Nephron progenitor cell (in vitro differentiated cells): ENCODE measurements around the gene CD72.

Experiments
- DNase-seq: peaks from one replicate; pipeline ENCODE4 v3.0.0; 2021
- H3K27ac Mint-ChIP-seq: 2 replicates; pipeline ENCODE4 v1.8.0; 2021; ENCODE audit warnings: mild to moderate bottlenecking, moderate library complexity, mixed read lengths
- H3K27me3 Mint-ChIP-seq: 2 replicates; pipeline ENCODE4 v1.8.0; 2021; ENCODE audit warnings: mild to moderate bottlenecking, low read depth, mixed read lengths; ENCODE audit not compliant: poor library complexity
- H3K36me3 Mint-ChIP-seq: 2 replicates; pipeline ENCODE4 v1.8.0; 2021; ENCODE audit warnings: low read depth, mixed read lengths
- H3K4me1 Mint-ChIP-seq: 2 replicates; pipeline ENCODE4 v1.8.0; 2021; ENCODE audit warnings: mixed read lengths
- H3K4me3 Mint-ChIP-seq: 2 replicates; pipeline ENCODE4 v1.8.0; 2021; ENCODE audit warnings: mild to moderate bottlenecking, moderate library complexity, mixed read lengths
- H3K9me3 Mint-ChIP-seq: 2 replicates; pipeline ENCODE4 v1.8.0; 2021; ENCODE audit warnings: mild to moderate bottlenecking, moderate library complexity, mixed read lengths
- TF ChIP-seq, protein P1 (sequence below): fragments of 200-600 bp; sonication (generic); IDR thresholded peaks from 2 replicates; pipeline ENCODE4 v1.5.0; 2021; ENCODE audit warnings: antibody characterized with exemption

CD72 gene

GRCh38 chr9:35664531-35665470, 46.6 kb upstream of the CD72 start, which contains the start of gene ARHGEF39:
Gene ARHGEF39 (minus strand): TSS chr9:35665195. CDS start chr9:35665169, 26 bp downstream.
- Mint-ChIP-seq H3K27me3 (peaks cover 10% of the 10 kb centered on the region), H3K36me3 (peaks cover 25% of the 10 kb centered on the region), H3K9me3 (no peaks in the 10 kb centered on the region), H3K27ac (no peak within 1 kb of the TSS), H3K4me1 (peaks cover 68% of the 10 kb centered on the region), H3K4me3 (peak within 1 kb of the TSS; percentile 81)
- peak; percentile 86 for DNase-seq
- TF ChIP-seq, protein P1, sequence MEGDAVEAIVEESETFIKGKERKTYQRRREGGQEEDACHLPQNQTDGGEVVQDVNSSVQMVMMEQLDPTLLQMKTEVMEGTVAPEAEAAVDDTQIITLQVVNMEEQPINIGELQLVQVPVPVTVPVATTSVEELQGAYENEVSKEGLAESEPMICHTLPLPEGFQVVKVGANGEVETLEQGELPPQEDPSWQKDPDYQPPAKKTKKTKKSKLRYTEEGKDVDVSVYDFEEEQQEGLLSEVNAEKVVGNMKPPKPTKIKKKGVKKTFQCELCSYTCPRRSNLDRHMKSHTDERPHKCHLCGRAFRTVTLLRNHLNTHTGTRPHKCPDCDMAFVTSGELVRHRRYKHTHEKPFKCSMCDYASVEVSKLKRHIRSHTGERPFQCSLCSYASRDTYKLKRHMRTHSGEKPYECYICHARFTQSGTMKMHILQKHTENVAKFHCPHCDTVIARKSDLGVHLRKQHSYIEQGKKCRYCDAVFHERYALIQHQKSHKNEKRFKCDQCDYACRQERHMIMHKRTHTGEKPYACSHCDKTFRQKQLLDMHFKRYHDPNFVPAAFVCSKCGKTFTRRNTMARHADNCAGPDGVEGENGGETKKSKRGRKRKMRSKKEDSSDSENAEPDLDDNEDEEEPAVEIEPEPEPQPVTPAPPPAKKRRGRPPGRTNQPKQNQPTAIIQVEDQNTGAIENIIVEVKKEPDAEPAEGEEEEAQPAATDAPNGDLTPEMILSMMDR: no peak

GRCh38 chr9:35662437-35662836, 44.2 kb upstream of the CD72 start:
- H3K9me3 Mint-ChIP-seq: peaks cover 4% of the 10 kb centered on the region
- H3K27ac Mint-ChIP-seq: peak overlapping the region; percentile 91
- peaks cover 60% of the 10 kb centered on the region for H3K4me1 Mint-ChIP-seq
- H3K27me3 Mint-ChIP-seq: peaks cover 19% of the 10 kb centered on the region
- peaks cover 28% of the 10 kb centered on the region for H3K36me3 Mint-ChIP-seq
- TF ChIP-seq, protein P1: no peak
- no peak for DNase-seq
- H3K4me3 Mint-ChIP-seq: peak overlapping the region; percentile 59

DNA sequence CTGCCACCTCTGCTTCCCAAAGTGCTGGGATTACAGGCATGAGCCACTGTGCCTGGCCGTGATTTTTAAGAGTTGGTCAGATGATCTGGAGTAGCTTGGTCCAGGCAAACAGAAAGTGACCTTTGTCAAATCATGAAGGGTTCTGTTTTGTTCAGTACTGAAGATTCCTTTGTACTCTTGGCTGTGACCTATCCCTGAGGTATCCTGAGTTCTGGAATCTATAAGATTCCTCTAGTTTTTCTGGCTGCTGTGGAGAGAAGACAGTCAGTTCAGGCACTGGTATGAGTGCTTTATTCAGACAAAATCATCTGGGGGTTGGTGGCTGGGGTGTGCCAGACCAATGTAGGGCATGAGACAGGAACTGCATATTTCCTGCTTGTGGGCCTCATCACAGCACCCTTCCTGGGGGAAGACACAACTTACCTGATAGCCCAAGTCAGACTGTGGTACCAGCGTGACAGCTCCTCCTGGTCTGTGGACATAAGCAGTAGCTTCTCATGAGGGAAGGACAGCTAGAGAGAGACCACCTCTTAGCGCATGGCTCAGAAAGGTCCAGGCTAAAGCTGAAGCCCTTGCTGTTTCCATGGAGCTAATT, 43.6 kb upstream of the CD72 start:
- Mint-ChIP-seq H3K4me3 (no peak overlapping the region), H3K27ac (peak overlapping the region; percentile 91), H3K27me3 (peaks cover 15% of the 10 kb centered on the region), H3K4me1 (peaks cover 66% of the 10 kb centered on the region), H3K9me3 (peaks cover 4% of the 10 kb centered on the region), H3K36me3 (peaks cover 28% of the 10 kb centered on the region)
- DNase-seq: no peak
- TF ChIP-seq, protein P1: no peak

DNA sequence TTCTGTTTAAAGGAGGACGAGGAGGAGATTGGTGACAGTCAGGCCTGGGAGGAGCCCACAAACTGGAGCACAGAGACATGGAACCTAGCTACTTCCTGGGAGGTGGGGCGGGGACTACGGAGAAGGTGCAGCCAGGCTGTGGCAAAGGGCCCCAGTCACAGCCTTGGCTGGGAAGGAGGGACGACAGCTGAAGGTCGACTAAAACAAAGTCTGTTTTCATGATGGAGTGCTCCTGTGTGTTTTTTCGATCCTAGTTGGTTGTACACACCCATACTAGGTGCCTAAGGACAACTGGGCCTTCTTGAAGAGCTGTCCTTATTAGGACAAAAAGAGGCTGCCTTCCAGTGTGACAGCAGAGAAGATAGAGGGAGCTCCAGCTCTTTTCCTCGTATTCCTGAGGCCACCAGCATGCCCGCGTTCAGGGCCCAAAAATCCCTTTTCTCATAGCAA, 42.8 kb upstream of the CD72 start:
- H3K4me1 Mint-ChIP-seq: peaks cover 75% of the 10 kb centered on the region
- no peak for DNase-seq
- no peak overlapping the region for H3K27ac Mint-ChIP-seq
- TF ChIP-seq, protein P1: no peak
- H3K9me3 Mint-ChIP-seq: peaks cover 4% of the 10 kb centered on the region
- peaks cover 14% of the 10 kb centered on the region for H3K27me3 Mint-ChIP-seq
- H3K36me3 Mint-ChIP-seq: peaks cover 28% of the 10 kb centered on the region
- H3K4me3 Mint-ChIP-seq: peak overlapping the region; percentile 52

DNA sequence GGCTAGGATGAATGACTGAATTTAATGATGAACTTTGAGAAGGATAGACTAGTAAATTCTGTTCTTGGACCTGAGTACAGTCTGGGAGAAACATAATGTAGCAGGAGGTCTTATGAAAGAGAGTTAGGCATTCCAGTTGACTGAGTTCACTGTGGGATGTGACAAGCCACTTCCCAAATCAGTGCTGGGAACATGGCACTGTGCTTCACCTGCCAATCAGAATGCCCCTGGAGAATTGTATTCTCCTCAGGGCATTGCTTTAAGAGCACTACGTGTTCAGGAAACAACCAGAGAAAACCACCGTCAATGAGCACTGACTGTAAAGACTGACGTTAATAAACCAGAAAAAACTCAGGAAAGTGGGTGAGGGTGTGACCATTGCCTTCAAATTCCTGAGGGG, 41.1 kb upstream of the CD72 start:
- no peak for DNase-seq
- Mint-ChIP-seq H3K4me3 (peak overlapping the region; percentile 86), H3K4me1 (peaks cover 67% of the 10 kb centered on the region), H3K36me3 (peaks cover 28% of the 10 kb centered on the region), H3K27me3 (peaks cover 15% of the 10 kb centered on the region), H3K27ac (peak overlapping the region; percentile 7), H3K9me3 (peaks cover 4% of the 10 kb centered on the region)
- TF ChIP-seq, protein P1: no peak
